GM21381 (cell line): ENCODE data around the gene PAK6.

ENCODE experiments used
- ATAC-seq: cut with Tn5 transposase; IDR thresholded peaks from one replicate; pipeline ENCODE4 v1.9.1; 2021; ENCODE audit warnings: mild to moderate bottlenecking, moderate library complexity; ENCODE audit not compliant: unreplicated experiment

Gene PAK6

GRCh38 chr15:40290545-40290917 is 51.7 kb downstream of the PAK6 start:
- ATAC-seq: no peak

- ATAC-seq: no peak
Observed at GRCh38 chr15:40290918-40291574, 52.2 kb downstream of the PAK6 start.

- ATAC-seq: no peak
Observed at GRCh38 chr15:40292246-40292645, 53.4 kb downstream of the PAK6 start.

GRCh38 chr15:40293006-40293405 is 54.1 kb downstream of the PAK6 start:
- ATAC-seq: no peak

- ATAC-seq: no peak
Observed at GRCh38 chr15:40293905-40294895, 55.3 kb downstream of the PAK6 start.

DNA sequence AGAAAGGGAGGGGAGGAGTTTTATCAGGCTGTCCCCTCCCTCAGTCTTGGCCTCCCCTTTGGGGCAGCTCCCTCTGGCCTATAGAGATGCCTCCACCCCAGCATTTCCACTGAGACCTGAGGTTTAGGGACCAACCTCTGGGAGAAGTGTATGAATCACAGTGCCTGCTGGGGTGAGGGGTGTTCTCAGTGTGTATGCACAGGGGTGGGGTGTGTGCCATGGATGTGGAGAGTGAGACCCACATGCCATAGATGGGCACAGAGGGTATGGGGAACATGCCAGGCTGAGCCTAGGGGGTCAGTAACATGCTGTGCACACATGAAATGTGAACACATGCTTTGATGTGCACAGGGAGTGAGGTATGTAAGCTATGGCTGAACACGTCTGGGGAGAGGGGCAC is 56.4 kb downstream of the PAK6 start:
- ATAC-seq: no peak

GRCh38 chr15:40295877-40296560 is 57.2 kb downstream of the PAK6 start:
- no peak for ATAC-seq

DNA sequence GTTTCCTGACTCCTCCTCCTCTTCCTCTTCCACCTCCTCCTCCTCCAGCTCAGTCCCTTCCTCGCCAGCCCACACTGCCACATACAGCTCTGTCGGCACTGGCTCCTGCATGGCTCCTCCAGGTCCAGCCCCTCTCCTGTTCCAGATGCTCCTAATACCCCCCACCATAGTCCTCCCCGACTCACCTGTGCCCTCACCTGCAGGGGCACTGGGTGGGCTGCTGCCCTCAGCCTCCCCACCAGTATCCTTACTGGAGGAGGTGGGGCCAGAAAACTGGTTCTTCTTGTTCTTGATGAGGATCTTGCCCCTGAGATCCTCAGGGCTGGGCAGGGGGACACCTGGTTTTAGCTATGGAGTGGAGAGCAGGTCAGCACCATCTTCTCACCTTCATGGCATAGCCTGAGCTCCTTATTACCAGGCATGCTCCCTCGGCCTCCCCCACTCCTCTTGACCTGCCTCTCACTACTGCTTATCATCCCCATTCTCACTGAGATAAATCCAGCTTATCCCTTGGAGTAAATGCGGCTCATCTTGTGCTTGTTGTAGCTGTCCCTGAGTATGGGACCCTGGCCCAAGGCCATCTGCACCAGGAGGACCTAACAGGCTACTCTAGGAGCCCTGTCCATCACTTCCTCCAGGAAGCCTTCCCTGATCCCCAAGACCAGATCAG is 57.8 kb downstream of the PAK6 start:
- no peak for ATAC-seq

DNA sequence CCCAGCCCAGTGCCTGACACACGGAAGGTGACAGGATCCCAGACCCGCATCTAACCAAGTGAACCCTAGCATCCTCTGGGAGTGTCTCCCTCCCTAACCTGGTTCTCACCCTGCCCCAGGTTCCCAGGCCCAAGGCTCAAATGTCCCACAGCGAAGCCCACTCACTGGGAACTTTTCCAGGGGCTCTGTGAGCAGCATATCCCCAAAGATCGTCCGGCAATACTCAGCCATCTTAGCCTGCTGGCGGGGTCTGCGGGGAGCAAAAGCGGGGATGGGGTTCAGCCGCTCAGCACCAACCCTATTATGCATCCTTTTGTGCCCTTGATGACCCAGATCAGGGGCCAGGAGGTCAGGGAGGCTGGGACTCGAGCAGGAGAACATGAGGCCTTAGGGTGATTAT is 58.5 kb downstream of the PAK6 start:
- ATAC-seq: no peak

- no peak for ATAC-seq
Observed at GRCh38 chr15:40298216-40298935, 59.5 kb downstream of the PAK6 start.

DNA sequence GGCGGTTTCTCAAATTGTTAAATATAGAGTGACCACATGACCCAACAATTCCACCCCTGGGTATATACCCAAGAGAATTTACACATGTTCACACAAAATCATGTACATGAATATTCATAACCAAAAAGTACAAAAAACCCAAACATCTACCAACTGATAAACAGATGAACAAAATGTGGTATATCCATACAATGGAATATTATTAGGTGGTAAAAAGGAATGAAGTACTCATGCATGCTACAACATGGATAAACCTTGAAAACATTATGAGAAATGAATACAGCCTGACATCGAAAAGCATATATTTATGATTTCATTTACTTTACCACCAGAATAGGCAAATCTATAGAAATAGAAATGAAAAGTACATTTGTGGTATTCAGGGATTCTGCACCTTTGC is 61.5 kb downstream of the PAK6 start:
- no peak for ATAC-seq

- ATAC-seq: no peak
Observed at GRCh38 chr15:40300771-40301170, 61.9 kb downstream of the PAK6 start.

DNA sequence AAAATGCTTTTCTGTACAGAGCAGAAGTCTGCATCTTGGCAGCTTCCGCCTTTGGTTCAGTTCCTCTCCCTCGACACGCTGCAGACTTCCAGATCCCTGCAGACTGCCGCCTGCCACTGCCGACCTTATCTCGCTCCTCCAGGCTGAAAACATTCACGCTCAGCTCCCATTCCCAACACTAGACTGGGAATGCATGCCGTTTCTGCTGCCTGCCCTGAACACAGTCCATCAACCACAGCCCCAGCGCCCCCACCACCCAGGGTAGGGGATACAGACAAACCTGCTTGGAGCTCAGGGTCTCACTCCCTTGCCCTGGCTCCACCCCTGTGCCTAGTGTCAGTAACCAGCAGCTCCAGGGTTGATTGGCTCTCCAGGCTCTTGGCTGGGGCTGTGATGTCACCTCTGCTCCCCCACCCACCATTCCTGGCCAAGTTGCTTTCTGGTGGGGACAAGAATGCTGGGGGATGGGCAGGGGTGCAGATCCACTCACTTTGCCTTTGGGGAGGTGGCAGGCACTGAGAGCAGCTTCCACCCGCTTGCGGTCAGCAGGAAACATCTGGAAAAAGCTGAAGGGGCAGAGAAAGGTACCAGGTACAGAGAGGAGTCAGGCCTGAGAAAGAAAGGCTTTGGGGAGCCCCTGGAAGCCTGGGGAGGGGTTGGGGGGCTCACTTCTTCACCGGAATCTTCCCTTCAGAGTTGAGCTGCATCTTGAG is 62.8 kb downstream of the PAK6 start:
- ATAC-seq: no peak

DNA sequence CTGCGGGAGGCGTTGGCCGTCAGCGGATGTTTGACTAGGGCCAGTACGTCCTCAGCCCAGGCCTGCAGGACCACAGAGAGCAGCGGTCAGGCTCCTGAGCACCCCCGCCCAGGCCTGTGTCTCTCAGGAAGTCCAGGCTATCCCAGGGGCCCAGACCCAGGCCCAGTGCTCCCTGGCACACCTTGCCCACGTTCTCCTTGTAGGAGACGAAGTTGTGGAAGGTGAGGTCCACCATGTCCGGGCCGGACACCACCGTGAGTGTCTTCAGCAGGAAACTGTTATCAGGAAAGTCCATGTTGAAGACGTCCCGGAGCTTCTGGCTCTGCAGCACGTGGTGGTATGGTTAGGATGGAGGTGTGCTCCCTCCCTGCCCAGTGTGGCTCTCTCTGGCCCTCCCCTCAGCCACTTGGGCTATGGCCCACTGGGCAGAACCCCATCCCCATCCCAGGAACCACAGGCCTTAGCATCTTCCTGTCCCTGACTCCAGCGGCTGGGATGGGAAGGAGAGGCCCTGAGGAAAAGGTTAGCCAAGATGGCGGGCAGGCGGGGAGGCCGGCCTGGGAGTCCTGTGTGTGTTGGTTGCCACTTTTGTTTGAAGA is 63.5 kb downstream of the PAK6 start:
- ATAC-seq: no peak

DNA sequence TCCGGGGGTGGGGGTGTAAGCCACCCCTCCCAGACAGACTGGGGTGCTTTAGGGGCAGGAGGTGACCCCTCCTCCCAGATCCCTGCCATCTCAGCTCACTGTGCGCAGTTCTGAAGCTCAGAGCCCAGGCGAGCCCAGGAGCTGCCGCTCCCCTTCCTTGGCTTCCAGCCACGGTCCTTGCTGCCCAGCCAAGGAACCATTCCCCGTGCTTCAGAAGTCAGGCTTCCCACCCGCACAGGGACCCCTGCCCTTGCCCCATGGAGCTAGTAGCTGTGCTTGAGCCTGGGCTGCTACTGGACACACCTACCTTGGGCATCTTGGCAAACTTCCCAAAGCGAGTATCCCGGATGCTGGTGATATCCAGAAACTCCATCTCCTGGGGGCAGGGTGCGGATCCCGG is 64.1 kb downstream of the PAK6 start:
- no peak for ATAC-seq

- ATAC-seq: no peak
Observed at GRCh38 chr15:40303576-40303975, 64.7 kb downstream of the PAK6 start.

GRCh38 chr15:40305281-40305680 is 66.4 kb downstream of the PAK6 start:
- ATAC-seq: no peak

DNA sequence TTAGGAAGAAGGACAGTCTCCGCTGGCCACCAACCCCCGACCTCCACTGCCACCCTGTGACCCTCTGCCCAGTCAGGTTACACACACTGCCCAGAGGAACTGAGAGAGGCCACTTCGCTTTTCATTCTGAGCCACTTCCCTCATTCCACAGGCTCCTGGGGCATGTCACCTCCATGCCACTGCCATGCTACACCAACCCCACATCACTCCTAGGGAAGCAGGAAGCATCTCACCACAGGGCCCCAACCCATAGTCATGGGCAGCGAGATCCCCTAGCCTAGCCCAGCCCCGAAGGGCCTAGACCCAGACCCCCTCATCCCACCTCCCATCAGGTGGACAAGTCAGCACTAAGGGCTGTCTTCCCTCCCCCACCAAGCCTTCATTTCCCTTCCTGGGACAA is 67.5 kb downstream of the PAK6 start:
- ATAC-seq: no peak

DNA sequence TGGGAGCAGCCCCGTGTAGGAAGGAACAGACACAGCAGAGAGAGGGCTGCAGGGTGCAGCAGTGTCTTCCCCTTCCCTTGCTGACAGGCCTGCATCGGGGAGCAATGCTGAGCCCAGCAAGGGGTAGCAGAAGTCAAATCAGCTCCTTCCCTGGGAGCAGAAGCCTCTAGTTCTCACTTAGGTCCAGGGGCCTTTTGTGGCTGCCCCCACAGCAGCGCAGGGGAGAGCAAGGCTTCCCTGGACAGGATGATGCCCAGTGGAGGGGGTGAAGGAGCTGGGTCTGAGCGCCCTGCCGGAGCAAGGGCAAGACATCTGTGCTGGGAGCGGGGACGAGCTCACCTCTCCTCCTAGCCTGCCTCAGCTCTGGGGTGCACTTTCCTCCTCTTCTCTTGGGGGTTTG is 68.0 kb downstream of the PAK6 start:
- no peak for ATAC-seq
